Colonic mucosa (tissue), 4 donors: Measurements from ENCODE around the gene AJUBA. TPM values are rescaled to one million over a fixed set of nuclear protein-coding genes. Genes with fewer than 3 reads are reported as not detected.
A peak's percentile ranks its signal among the peaks of the same experiment; 100 is the strongest.

Experiments used
- DNase-seq: peaks from one replicate; pipeline ENCODE4 v3.0.0-alpha.2; 2020
- H3K27ac ChIP-seq: fragments of 200-600 bp; one replicate; pipeline ENCODE4 v1.8.0; 2021
- H3K27me3 ChIP-seq: fragments of 200-600 bp; one replicate; pipeline ENCODE4 v1.8.0; 2021
- H3K36me3 ChIP-seq: fragments of 200-600 bp; one replicate; pipeline ENCODE4 v1.8.0; 2021
- H3K4me1 ChIP-seq: fragments of 200-600 bp; one replicate; pipeline ENCODE4 v1.8.0; 2021; ENCODE audit warnings: mild to moderate bottlenecking
- H3K4me3 ChIP-seq: fragments of 200-600 bp; one replicate; pipeline ENCODE4 v1.8.0; 2021
- H3K9ac ChIP-seq, 2 donors: one replicate each; pipeline ENCODE4 v1.7.0; 2013; ENCODE audit warnings: control low read depth in 2 of 2, low read depth in 2 of 2, low read length in 2 of 2
- H3K9me3 ChIP-seq: fragments of 200-600 bp; one replicate; pipeline ENCODE4 v1.8.0; 2021
- intact Hi-C: fragments of 100-400 bp; cut with DNase I; formaldehyde crosslinking; loops from one replicate; pipeline ENCODE4 v1.14.1; 2022
- total RNA-seq, 2 donors: library from RNA; stranded (reverse); fragmentation: NEBNext Ultra II Directional in 1 of 2; extraction: Animal tissue kit (Norgen Biotek cat#: 25700) in 1 of 2; gene quantifications; one replicate each; pipeline ENCODE4 v1.2.1, GENCODE V29; 2021
- TF ChIP-seq, protein P1 (sequence below): fragments of 200-600 bp; IDR thresholded peaks from one replicate; pipeline ENCODE4 v1.8.0; 2022; ENCODE audit warnings: antibody characterized with exemption, mild to moderate bottlenecking
- donor health status: healthy.
- donor health status: DM: no; HTN: no; CAD: no.
- donor health status: DM: no; HTN: no; CAD: no.

The AJUBA gene
- total RNA-seq, 2 donors from 2014 or later = 4.1 to 6.7 TPM

DNA sequence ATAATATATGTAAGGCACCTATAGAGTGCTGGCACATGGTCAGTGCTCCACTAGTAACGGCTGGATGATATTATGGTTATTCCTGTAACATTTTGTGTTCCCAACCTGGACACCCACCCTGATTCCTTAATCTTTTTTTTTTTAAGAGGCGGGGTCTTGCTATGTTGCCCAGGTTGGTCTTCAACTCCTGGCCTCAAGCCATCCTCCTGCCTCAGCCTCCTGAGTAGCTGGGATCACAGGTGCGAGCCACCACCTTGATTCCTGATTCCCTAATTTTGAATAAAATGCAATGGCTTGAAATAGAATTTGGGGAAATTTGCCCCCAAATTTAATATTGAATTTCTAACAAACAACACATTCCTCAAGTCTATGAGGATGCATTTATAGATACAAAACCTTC, 20.2 kb upstream of the AJUBA start:
- DNase-seq = no peak
- TF ChIP-seq, protein P1, sequence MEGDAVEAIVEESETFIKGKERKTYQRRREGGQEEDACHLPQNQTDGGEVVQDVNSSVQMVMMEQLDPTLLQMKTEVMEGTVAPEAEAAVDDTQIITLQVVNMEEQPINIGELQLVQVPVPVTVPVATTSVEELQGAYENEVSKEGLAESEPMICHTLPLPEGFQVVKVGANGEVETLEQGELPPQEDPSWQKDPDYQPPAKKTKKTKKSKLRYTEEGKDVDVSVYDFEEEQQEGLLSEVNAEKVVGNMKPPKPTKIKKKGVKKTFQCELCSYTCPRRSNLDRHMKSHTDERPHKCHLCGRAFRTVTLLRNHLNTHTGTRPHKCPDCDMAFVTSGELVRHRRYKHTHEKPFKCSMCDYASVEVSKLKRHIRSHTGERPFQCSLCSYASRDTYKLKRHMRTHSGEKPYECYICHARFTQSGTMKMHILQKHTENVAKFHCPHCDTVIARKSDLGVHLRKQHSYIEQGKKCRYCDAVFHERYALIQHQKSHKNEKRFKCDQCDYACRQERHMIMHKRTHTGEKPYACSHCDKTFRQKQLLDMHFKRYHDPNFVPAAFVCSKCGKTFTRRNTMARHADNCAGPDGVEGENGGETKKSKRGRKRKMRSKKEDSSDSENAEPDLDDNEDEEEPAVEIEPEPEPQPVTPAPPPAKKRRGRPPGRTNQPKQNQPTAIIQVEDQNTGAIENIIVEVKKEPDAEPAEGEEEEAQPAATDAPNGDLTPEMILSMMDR = no peak
- Histone ChIP-seq H3K4me3 (no peak overlapping the region), H3K9me3 (no peaks in the 10 kb centered on the region), H3K9ac (no peak overlapping the region), H3K4me1 (peaks cover 4% of the 10 kb centered on the region), H3K27me3 (no peaks in the 10 kb centered on the region), H3K36me3 (no peaks in the 10 kb centered on the region), H3K27ac (no peak overlapping the region)
- intact Hi-C loops = no loop called here

DNA sequence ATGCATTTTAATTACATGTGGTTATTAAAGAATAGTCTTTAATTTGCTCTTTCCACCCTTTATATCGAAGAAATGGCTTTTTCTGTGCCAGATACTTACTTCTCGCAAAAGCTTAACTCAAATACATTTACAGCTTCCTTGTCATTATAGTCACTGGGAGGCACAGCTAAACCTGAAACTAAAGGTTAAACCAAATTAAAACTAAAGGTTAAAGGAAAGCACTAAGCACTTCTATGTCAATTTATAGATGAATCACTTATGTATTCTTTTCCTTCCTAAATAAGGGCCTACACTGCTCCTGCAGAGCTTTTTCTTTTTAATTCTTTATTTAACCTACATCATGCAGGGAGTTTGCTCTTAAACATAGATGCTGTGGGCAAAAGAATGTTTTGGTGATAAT, 18.5 kb upstream of the AJUBA start:
- Histone ChIP-seq H3K27me3 (no peaks in the 10 kb centered on the region), H3K4me3 (no peak overlapping the region), H3K4me1 (peaks cover under 1% of the 10 kb centered on the region), H3K9me3 (no peaks in the 10 kb centered on the region), H3K36me3 (no peaks in the 10 kb centered on the region), H3K9ac (no peak overlapping the region), H3K27ac (peak overlapping the region; percentile 43)
- TF ChIP-seq, protein P1 = no peak
- intact Hi-C loops = no loop called here
- DNase-seq = no peak

DNA sequence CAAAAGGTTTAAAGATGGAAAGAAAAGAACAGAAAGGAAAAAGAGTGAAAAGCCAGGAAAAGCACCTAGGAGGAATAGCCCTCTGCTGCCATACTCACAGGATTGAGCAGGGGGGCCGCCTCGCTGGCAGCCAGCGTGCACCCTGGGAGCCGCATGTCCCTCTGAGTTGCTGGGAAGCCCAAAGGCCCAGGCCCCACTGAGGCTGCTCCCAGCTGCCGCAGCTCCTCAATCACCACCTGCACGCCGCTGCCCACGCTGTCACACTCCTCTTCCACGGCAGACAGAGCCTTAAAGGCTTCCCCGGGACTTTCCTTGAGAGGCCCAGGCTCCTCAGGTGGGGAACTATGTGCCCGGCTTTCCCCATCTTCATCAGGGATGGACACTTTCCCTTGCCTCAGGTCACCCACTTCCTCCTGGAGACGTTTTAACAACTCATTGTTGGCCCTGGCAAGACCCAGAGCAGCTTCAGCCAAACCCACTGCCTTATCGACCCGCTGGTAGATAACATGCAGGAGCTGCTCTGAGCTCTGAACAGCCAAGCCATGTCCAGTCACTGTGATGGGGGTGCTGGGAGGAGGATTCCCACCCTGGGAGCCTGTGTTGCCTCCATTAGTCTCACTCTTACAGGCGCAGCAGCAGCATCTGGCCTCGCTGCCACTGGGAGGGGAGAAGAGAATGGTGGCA, 16.1 kb upstream of the AJUBA start:
- no peak overlapping the region for H3K9ac ChIP-seq
- H3K36me3 ChIP-seq = no peaks in the 10 kb centered on the region
- no peaks in the 10 kb centered on the region for H3K9me3 ChIP-seq
- DNase-seq = no peak
- H3K27me3 ChIP-seq = no peaks in the 10 kb centered on the region
- H3K27ac ChIP-seq = no peak overlapping the region
- intact Hi-C loops = loop anchor here (5.0 kb wide), 1 partner anchor 39 kb away; no protein-coding TSS in a partner anchor
- no peak overlapping the region for H3K4me3 ChIP-seq
- H3K4me1 ChIP-seq = no peaks in the 10 kb centered on the region
- TF ChIP-seq, protein P1 = no peak

GRCh38 chr14:22997676-22998323, 15.4 kb upstream of the AJUBA start:
- Histone ChIP-seq H3K36me3 (no peaks in the 10 kb centered on the region), H3K27me3 (no peaks in the 10 kb centered on the region), H3K9me3 (no peaks in the 10 kb centered on the region), H3K4me1 (no peaks in the 10 kb centered on the region), H3K27ac (no peak overlapping the region), H3K9ac (no peak overlapping the region), H3K4me3 (no peak overlapping the region)
- DNase-seq = no peak
- intact Hi-C loops = loop anchor here (5.0 kb wide), 1 partner anchor 40 kb away; no protein-coding TSS in a partner anchor
- TF ChIP-seq, protein P1 = no peak

GRCh38 chr14:22996768-22997654, 14.7 kb upstream of the AJUBA start:
- H3K27ac ChIP-seq = no peak overlapping the region
- TF ChIP-seq, protein P1 = no peak
- no peaks in the 10 kb centered on the region for H3K27me3 ChIP-seq
- no peaks in the 10 kb centered on the region for H3K4me1 ChIP-seq
- intact Hi-C loops = loop anchor here (5.0 kb wide), 1 partner anchor 40 kb away; no protein-coding TSS in a partner anchor
- H3K36me3 ChIP-seq = no peaks in the 10 kb centered on the region
- no peak overlapping the region for H3K9ac ChIP-seq
- H3K9me3 ChIP-seq = no peaks in the 10 kb centered on the region
- no peak overlapping the region for H3K4me3 ChIP-seq
- no peak for DNase-seq
